Measurements from ENCODE around the gene SERPINB10.

SERPINB10 gene

DNA sequence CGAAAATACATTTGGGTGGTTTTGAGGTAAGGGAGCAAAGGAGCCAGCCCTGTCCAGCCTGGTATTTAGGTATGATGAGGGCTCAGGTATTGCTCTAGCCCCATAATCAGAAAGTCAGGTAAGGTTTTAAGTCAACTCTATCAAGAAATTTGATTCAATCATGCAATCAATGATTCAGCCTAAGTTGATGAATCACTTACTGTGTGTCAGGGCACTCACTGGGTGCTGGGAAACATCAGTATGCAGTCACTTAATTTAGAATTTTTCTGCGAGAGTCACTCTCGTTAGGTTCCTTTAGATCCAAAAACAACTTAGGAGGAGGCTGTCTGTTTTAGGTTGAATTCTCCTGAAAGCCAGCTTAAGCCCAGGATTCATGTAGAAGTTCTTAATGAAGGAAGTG, 37.9 kb upstream of the SERPINB10 start:
- H3K27ac ChIP-seq = no peak overlapping the region
- no peak for TF ChIP-seq ZFX (IDR thresholded peaks at IDR 0.05; ENCODE audit: borderline replicate concordance)
- TF ChIP-seq, protein P1, sequence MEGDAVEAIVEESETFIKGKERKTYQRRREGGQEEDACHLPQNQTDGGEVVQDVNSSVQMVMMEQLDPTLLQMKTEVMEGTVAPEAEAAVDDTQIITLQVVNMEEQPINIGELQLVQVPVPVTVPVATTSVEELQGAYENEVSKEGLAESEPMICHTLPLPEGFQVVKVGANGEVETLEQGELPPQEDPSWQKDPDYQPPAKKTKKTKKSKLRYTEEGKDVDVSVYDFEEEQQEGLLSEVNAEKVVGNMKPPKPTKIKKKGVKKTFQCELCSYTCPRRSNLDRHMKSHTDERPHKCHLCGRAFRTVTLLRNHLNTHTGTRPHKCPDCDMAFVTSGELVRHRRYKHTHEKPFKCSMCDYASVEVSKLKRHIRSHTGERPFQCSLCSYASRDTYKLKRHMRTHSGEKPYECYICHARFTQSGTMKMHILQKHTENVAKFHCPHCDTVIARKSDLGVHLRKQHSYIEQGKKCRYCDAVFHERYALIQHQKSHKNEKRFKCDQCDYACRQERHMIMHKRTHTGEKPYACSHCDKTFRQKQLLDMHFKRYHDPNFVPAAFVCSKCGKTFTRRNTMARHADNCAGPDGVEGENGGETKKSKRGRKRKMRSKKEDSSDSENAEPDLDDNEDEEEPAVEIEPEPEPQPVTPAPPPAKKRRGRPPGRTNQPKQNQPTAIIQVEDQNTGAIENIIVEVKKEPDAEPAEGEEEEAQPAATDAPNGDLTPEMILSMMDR (IDR thresholded peaks at IDR 0.05) = no peak

DNA sequence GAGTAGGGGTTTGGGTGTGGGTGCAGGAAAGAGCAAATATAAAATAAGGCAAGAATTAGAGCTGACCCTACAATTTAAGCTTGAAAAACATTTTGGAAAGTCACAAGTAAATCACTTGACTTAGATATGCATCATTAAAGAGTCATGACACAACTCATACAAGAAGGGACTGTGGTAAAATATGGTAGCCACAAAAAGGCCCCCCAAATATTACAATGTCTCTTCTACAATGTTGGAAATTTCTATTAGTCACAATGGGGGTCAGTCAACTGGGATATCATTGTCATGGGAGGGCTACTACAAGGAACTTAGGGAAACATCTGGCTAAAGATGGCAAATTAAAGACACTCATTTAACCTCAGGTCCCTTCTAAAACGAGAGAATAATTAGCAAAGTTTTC, 35.9 kb upstream of the SERPINB10 start:
- TF ChIP-seq, protein P1 (IDR thresholded peaks at IDR 0.05) = no peak
- TF ChIP-seq ZFX (IDR thresholded peaks at IDR 0.05; ENCODE audit: borderline replicate concordance) = no peak

DNA sequence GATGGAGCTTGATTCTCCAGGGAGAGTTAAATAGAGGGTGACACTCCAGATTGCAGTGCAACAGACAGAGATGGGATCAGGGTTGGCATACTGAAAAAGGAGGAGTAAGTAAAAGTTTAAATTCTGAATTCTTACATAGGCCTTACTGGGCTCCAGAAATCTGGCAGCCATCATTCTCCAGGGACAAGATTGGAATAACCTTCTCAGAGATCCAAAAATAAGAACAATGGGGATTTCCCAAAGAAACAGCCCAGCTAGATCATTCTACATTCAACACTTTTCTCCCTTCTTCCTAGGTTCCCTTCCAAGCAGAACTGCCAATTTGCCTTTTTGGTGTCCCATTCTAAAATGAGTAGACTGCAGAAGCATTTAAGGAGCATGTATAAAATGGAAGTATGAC, 35.2 kb upstream of the SERPINB10 start:
- TF ChIP-seq, protein P1 (IDR thresholded peaks at IDR 0.05) = no peak
- no peak for TF ChIP-seq ZFX (IDR thresholded peaks at IDR 0.05; ENCODE audit: borderline replicate concordance)
- H3K27ac ChIP-seq = no peak overlapping the region

More for the DNA sequence above, 35.9 kb upstream of the SERPINB10 start:
- H3K27ac ChIP-seq = no peak overlapping the region

GRCh38 chr18:63878343-63878742, 29.4 kb upstream of the SERPINB10 start:
- H3K27ac ChIP-seq = no peak overlapping the region
- TF ChIP-seq ZFX (IDR thresholded peaks at IDR 0.05; ENCODE audit: borderline replicate concordance) = no peak
- TF ChIP-seq, protein P1 (IDR thresholded peaks at IDR 0.05) = no peak

DNA sequence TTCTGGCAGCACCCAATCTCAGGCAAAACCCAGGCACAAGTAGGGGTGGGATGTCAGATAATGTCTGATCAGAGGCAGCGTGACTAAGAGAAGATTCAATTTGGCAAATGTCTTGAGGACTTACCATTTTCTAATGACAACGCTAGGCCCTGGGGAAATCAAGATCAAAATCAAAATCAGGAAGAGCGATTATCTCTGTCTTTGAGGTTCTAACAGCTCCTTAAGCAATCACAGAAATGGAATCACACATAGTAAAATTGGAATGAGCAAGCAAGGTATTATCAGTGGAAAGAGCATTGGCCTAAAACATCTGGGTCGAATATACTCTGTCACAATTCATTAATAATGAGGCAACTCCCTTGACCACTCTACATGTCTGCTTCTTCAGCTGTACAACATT, 28.8 kb upstream of the SERPINB10 start:
- no peak overlapping the region for H3K27ac ChIP-seq
- TF ChIP-seq ZFX (IDR thresholded peaks at IDR 0.05; ENCODE audit: borderline replicate concordance) = no peak
- TF ChIP-seq, protein P1 (IDR thresholded peaks at IDR 0.05) = no peak

DNA sequence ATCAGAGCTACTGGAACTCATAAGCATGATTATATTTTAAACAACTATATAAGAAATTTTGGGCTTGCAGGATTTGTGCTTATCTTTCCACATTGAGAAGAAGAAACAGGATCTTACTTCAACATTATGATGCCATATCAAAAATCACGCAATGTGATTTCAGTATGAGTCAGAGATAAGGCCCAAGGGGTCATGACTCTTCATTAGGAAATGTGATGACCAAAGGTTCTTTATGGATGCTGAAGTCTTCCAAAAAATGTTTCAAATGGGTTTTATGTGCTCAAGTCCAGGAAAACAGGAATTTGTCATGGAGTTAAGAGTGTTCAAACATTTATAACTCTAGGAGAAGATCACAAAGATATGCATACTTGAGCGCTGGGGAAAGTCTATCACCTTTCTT, 28.0 kb upstream of the SERPINB10 start:
- H3K27ac ChIP-seq = no peak overlapping the region
- no peak for TF ChIP-seq ZFX (IDR thresholded peaks at IDR 0.05; ENCODE audit: borderline replicate concordance)
- TF ChIP-seq, protein P1 (IDR thresholded peaks at IDR 0.05) = no peak

- no peak overlapping the region for H3K27ac ChIP-seq
Measured at GRCh38 chr18:63881851-63882250, 25.9 kb upstream of the SERPINB10 start.

More at GRCh38 chr18:63881851-63882250, 25.9 kb upstream of the SERPINB10 start:
- TF ChIP-seq, protein P1 (IDR thresholded peaks at IDR 0.05) = no peak
- TF ChIP-seq ZFX (IDR thresholded peaks at IDR 0.05; ENCODE audit: borderline replicate concordance) = no peak

Data from 22Rv1 (cell line).